ENCODE data around the gene PKNOX2. TPM values are rescaled to one million over a fixed set of nuclear protein-coding genes. Genes with fewer than 3 reads are reported as not detected.

The PKNOX2 gene
- total and polyA plus RNA-seq, 3 experiments from 2014 or later: not detected

- H3K9me3 Mint-ChIP-seq: no peaks in the 10 kb centered on the region
- H3K4me3 Mint-ChIP-seq: no peak overlapping the region
- peaks cover 0 to 4% (median 4%) of the 10 kb centered on the region in 3 donors for H3K36me3 Mint-ChIP-seq
- H3K27ac Mint-ChIP-seq: peak overlapping the region in 1 of 8 donors; percentile 70
- POLR2A ChIA-PET: no interaction called here
- no peak for DNase-seq
- no peak overlapping the region for H3K27ac ChIP-seq (ENCODE audit: low read depth, low read length)
- H3K4me3 ChIP-seq (ENCODE audit: low read length): no peak overlapping the region
- H3K9me3 ChIP-seq (ENCODE audit: low read length): no peaks in the 10 kb centered on the region
- no peaks in the 10 kb centered on the region for H3K4me1 Mint-ChIP-seq
- H3K27me3 ChIP-seq (ENCODE audit: insufficient read depth, low read length, poor library complexity, severe bottlenecking): no peaks in the 10 kb centered on the region
- peaks cover 18 to 54% of the 10 kb centered on the region in 2 donors for H3K27me3 Mint-ChIP-seq
- H3K36me3 ChIP-seq (ENCODE audit: insufficient read depth, low read length): no peaks in the 10 kb centered on the region
- CTCF ChIA-PET: no interaction called here
- no peaks in the 10 kb centered on the region for H3K4me1 ChIP-seq (ENCODE audit: insufficient read depth, low read length)
Observed at GRCh38 chr11:125441648-125442410, 277.3 kb downstream of the PKNOX2 start.

GRCh38 chr11:125442946-125443345 lies 278.4 kb downstream of the PKNOX2 start:
- Histone ChIP-seq H3K36me3 (ENCODE audit: insufficient read depth, low read length) (no peaks in the 10 kb centered on the region), H3K27me3 (ENCODE audit: insufficient read depth, low read length, poor library complexity, severe bottlenecking) (no peaks in the 10 kb centered on the region), H3K4me3 (ENCODE audit: low read length) (no peak overlapping the region), H3K9me3 (ENCODE audit: low read length) (no peaks in the 10 kb centered on the region), H3K27ac (ENCODE audit: low read depth, low read length) (no peak overlapping the region), H3K4me1 (ENCODE audit: insufficient read depth, low read length) (no peaks in the 10 kb centered on the region)
- CTCF ChIA-PET: no interaction called here
- H3K27me3 Mint-ChIP-seq: peaks cover 18 to 46% of the 10 kb centered on the region in 2 donors
- no peaks in the 10 kb centered on the region for H3K9me3 Mint-ChIP-seq
- peaks cover 0 to 9% (median 4%) of the 10 kb centered on the region in 3 donors for H3K36me3 Mint-ChIP-seq
- H3K4me3 Mint-ChIP-seq: no peak overlapping the region
- POLR2A ChIA-PET: no interaction called here
- no peak overlapping the region for H3K27ac Mint-ChIP-seq
- DNase-seq: no peak
- no peaks in the 10 kb centered on the region for H3K4me1 Mint-ChIP-seq

GRCh38 chr11:125443767-125444311 lies 279.3 kb downstream of the PKNOX2 start:
- no peaks in the 10 kb centered on the region for H3K27me3 ChIP-seq (ENCODE audit: insufficient read depth, low read length, poor library complexity, severe bottlenecking)
- ChIA-PET CTCF (no interaction called here), POLR2A (no interaction called here)
- no peaks in the 10 kb centered on the region for H3K4me1 Mint-ChIP-seq
- H3K27me3 Mint-ChIP-seq: peaks cover 16 to 41% of the 10 kb centered on the region in 2 donors
- no peak overlapping the region for H3K4me3 Mint-ChIP-seq
- H3K4me3 ChIP-seq (ENCODE audit: low read length): no peak overlapping the region
- no peaks in the 10 kb centered on the region for H3K9me3 ChIP-seq (ENCODE audit: low read length)
- no peaks in the 10 kb centered on the region for H3K36me3 ChIP-seq (ENCODE audit: insufficient read depth, low read length)
- H3K27ac Mint-ChIP-seq: peak overlapping the region in 1 of 8 donors; percentile 78
- no peaks in the 10 kb centered on the region for H3K9me3 Mint-ChIP-seq
- no peak for DNase-seq
- H3K36me3 Mint-ChIP-seq: peaks cover 0 to 9% (median 4%) of the 10 kb centered on the region in 3 donors
- H3K4me1 ChIP-seq (ENCODE audit: insufficient read depth, low read length): no peaks in the 10 kb centered on the region
- no peak overlapping the region for H3K27ac ChIP-seq (ENCODE audit: low read depth, low read length)

GRCh38 chr11:125445731-125446130 lies 281.2 kb downstream of the PKNOX2 start:
- H3K36me3 ChIP-seq (ENCODE audit: insufficient read depth, low read length): no peaks in the 10 kb centered on the region
- no peaks in the 10 kb centered on the region for H3K27me3 ChIP-seq (ENCODE audit: insufficient read depth, low read length, poor library complexity, severe bottlenecking)
- DNase-seq: no peak
- no peaks in the 10 kb centered on the region for H3K4me1 Mint-ChIP-seq
- peaks cover 12 to 30% of the 10 kb centered on the region in 2 donors for H3K27me3 Mint-ChIP-seq
- H3K9me3 Mint-ChIP-seq: no peaks in the 10 kb centered on the region
- no peak overlapping the region for H3K4me3 Mint-ChIP-seq
- POLR2A ChIA-PET: no interaction called here
- H3K9me3 ChIP-seq (ENCODE audit: low read length): no peaks in the 10 kb centered on the region
- no peak overlapping the region for H3K27ac ChIP-seq (ENCODE audit: low read depth, low read length)
- peaks cover 0 to 9% (median 4%) of the 10 kb centered on the region in 3 donors for H3K36me3 Mint-ChIP-seq
- H3K27ac Mint-ChIP-seq: no peak overlapping the region
- no peaks in the 10 kb centered on the region for H3K4me1 ChIP-seq (ENCODE audit: insufficient read depth, low read length)
- CTCF ChIA-PET: no interaction called here
- H3K4me3 ChIP-seq (ENCODE audit: low read length): no peak overlapping the region

GRCh38 chr11:125446279-125446678 lies 281.7 kb downstream of the PKNOX2 start:
- Histone ChIP-seq H3K9me3 (ENCODE audit: low read length) (no peaks in the 10 kb centered on the region), H3K36me3 (ENCODE audit: insufficient read depth, low read length) (no peaks in the 10 kb centered on the region), H3K27ac (ENCODE audit: low read depth, low read length) (no peak overlapping the region), H3K4me3 (ENCODE audit: low read length) (no peak overlapping the region), H3K4me1 (ENCODE audit: insufficient read depth, low read length) (no peaks in the 10 kb centered on the region), H3K27me3 (ENCODE audit: insufficient read depth, low read length, poor library complexity, severe bottlenecking) (no peaks in the 10 kb centered on the region)
- Mint-ChIP-seq H3K27ac (no peak overlapping the region), H3K36me3 (peaks cover 0 to 9% (median 2%) of the 10 kb centered on the region in 3 donors), H3K9me3 (no peaks in the 10 kb centered on the region), H3K4me3 (no peak overlapping the region), H3K4me1 (peaks cover 0 to 2% (median 0%) of the 10 kb centered on the region in 3 donors), H3K27me3 (peaks cover 7 to 25% of the 10 kb centered on the region in 2 donors)
- CTCF ChIA-PET: no interaction called here
- DNase-seq: no peak
- POLR2A ChIA-PET: no interaction called here

GRCh38 chr11:125447721-125448120 lies 283.2 kb downstream of the PKNOX2 start:
- no peaks in the 10 kb centered on the region for H3K27me3 ChIP-seq (ENCODE audit: insufficient read depth, low read length, poor library complexity, severe bottlenecking)
- no peak overlapping the region for H3K4me3 ChIP-seq (ENCODE audit: low read length)
- DNase-seq: no peak
- no peaks in the 10 kb centered on the region for H3K36me3 ChIP-seq (ENCODE audit: insufficient read depth, low read length)
- no peaks in the 10 kb centered on the region for H3K4me1 ChIP-seq (ENCODE audit: insufficient read depth, low read length)
- ChIA-PET POLR2A (no interaction called here), CTCF (interaction anchor here (1.8 kb wide), 1 partner anchor 19 kb away, joined by 4 read pairs; no protein-coding TSS in a partner anchor)
- H3K27ac Mint-ChIP-seq: no peak overlapping the region
- H3K36me3 Mint-ChIP-seq: peaks cover 0 to 9% (median 2%) of the 10 kb centered on the region in 3 donors
- H3K9me3 Mint-ChIP-seq: no peaks in the 10 kb centered on the region
- peaks cover 4 to 14% of the 10 kb centered on the region in 2 donors for H3K27me3 Mint-ChIP-seq
- no peaks in the 10 kb centered on the region for H3K9me3 ChIP-seq (ENCODE audit: low read length)
- no peak overlapping the region for H3K4me3 Mint-ChIP-seq
- H3K4me1 Mint-ChIP-seq: peaks cover 0 to 9% (median 0%) of the 10 kb centered on the region in 3 donors
- H3K27ac ChIP-seq (ENCODE audit: low read depth, low read length): no peak overlapping the region

- CTCF ChIA-PET: interaction anchor here (1.8 kb wide), 1 partner anchor 19 kb away, joined by 4 read pairs; no protein-coding TSS in a partner anchor
Observed at GRCh38 chr11:125448136-125448535, 283.6 kb downstream of the PKNOX2 start.

GRCh38 chr11:125449565-125449964 lies 285.0 kb downstream of the PKNOX2 start:
- H3K27me3 Mint-ChIP-seq: peaks cover under 1 to 4% of the 10 kb centered on the region in 2 donors
- no peak overlapping the region for H3K27ac ChIP-seq (ENCODE audit: low read depth, low read length)
- no peak for DNase-seq
- ChIA-PET CTCF (interaction anchor here (0.8 to 1.8 kb wide), 3 partner anchors 16 to 509 kb away, joined by 3 to 4 read pairs (median 3); no protein-coding TSS in a partner anchor), POLR2A (interaction anchor here (1.1 kb wide), 1 partner anchor 26 kb away, joined by 4 read pairs; no protein-coding TSS in a partner anchor)
- peaks cover 0 to 9% (median 0%) of the 10 kb centered on the region in 3 donors for H3K4me1 Mint-ChIP-seq
- H3K27me3 ChIP-seq (ENCODE audit: insufficient read depth, low read length, poor library complexity, severe bottlenecking): no peaks in the 10 kb centered on the region
- no peak overlapping the region for H3K4me3 ChIP-seq (ENCODE audit: low read length)
- H3K4me3 Mint-ChIP-seq: no peak overlapping the region
- no peaks in the 10 kb centered on the region for H3K9me3 ChIP-seq (ENCODE audit: low read length)
- H3K36me3 ChIP-seq (ENCODE audit: insufficient read depth, low read length): no peaks in the 10 kb centered on the region
- H3K9me3 Mint-ChIP-seq: no peaks in the 10 kb centered on the region
- H3K4me1 ChIP-seq (ENCODE audit: insufficient read depth, low read length): no peaks in the 10 kb centered on the region
- no peak overlapping the region for H3K27ac Mint-ChIP-seq
- H3K36me3 Mint-ChIP-seq: peaks cover 0 to 7% (median 2%) of the 10 kb centered on the region in 3 donors

More at GRCh38 chr11:125448136-125448535, 283.6 kb downstream of the PKNOX2 start:
- Histone ChIP-seq H3K9me3 (ENCODE audit: low read length) (no peaks in the 10 kb centered on the region), H3K4me1 (ENCODE audit: insufficient read depth, low read length) (no peaks in the 10 kb centered on the region), H3K27ac (ENCODE audit: low read depth, low read length) (no peak overlapping the region), H3K36me3 (ENCODE audit: insufficient read depth, low read length) (no peaks in the 10 kb centered on the region), H3K27me3 (ENCODE audit: insufficient read depth, low read length, poor library complexity, severe bottlenecking) (no peaks in the 10 kb centered on the region), H3K4me3 (ENCODE audit: low read length) (no peak overlapping the region)
- POLR2A ChIA-PET: no interaction called here
- DNase-seq: no peak
- Mint-ChIP-seq H3K27ac (no peak overlapping the region), H3K36me3 (peaks cover 0 to 9% (median 2%) of the 10 kb centered on the region in 3 donors), H3K4me3 (no peak overlapping the region), H3K4me1 (peaks cover 0 to 9% (median 0%) of the 10 kb centered on the region in 3 donors), H3K9me3 (no peaks in the 10 kb centered on the region), H3K27me3 (peaks cover 4 to 14% of the 10 kb centered on the region in 2 donors)
